NCI-H2171 (cell line): ENCODE results near the gene ZC3H8.
"Not testable (repeated sequence)": the region's sequence is repeated elsewhere in the genome, so short reads cannot be mapped to it uniquely, and the experiment has no call there.

Source experiments
- DNase-seq: peaks from one replicate; lab custom pipeline; 2025; lab: John Stamatoyannopoulos, UW

ZC3H8 gene

DNA sequence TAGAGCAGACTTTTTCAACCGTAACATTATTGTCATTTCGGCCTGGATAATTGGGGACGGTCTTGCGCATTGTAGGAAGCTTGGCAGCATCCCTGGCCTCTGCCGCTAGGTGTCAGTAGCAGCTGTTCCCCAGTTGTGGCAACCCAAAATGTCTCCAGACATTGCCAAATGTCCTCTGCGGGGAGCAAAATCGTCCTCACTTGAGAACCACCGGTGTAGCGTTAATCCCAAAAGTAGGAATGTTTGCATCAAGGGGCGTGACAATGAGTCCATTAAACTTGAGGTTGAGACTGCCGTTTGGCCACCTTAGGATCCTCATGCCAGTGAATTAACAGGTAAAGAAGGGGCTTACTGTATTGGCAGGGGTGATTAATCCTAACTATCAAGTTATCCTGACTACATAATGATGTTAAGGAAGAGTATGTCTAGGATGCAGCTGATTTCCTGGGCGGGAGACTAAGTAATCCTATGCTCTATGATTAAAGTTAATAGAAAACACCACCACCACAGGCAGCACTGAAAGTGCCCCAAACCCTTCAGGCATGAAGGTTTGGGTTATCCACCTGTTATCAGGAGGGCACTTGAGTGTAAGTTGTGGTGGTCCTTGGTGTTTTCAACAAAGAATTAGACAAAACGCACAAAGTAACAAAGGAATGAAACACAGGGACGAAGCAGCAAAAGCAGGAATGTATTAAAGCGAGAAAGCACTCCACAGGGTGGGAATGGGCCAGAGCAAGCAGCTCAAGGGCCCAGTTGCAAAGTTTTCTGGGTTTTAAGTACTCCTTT, 4.9 kb upstream of the ZC3H8 start:
- peak; percentile 24 for DNase-seq

DNA sequence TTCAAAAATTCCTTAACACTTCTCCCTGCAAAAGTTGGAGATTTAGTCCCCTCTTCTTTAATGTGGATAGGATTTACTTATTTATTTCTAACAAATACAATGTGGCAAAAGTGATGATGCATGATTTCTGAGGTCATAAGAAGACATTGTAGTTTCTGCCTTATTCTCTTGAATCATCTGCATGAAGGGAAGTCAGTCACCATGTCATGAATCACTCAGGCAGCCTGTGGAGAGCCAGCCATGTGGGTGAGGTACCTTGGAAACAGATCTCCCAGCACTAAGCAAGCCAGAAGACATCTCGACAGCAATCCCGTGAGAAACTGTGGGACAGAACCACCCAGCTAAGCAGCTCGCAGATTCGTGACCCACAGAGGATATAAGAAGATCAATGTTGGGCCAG, 2.7 kb upstream of the ZC3H8 start:
- no peak for DNase-seq

DNA sequence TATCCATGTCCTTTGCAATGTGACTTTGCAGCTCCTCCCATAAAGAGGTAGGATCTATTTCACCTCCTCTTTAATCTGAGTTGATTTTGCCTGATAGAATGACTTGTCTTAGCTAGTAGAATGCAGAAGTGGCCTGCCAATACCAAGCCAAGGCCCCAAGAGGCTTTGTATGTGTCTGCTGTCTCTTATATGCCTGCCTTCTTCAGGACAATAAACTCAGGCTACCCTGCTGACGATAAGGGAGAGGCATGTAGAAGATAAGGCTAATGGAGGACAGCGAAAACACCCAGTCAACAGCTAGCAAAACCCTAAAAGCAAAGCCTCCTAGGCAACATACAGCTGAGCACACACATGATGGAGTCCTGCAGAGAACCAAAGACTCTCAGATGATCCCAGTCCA, 1.8 kb upstream of the ZC3H8 start:
- no peak for DNase-seq

GRCh38 chr2:112255875-112256274, 1.0 kb upstream of the ZC3H8 start:
- no peak for DNase-seq

GRCh38 chr2:112253261-112253815, 1.5 kb downstream of the ZC3H8 start:
- DNase-seq = no peak

DNA sequence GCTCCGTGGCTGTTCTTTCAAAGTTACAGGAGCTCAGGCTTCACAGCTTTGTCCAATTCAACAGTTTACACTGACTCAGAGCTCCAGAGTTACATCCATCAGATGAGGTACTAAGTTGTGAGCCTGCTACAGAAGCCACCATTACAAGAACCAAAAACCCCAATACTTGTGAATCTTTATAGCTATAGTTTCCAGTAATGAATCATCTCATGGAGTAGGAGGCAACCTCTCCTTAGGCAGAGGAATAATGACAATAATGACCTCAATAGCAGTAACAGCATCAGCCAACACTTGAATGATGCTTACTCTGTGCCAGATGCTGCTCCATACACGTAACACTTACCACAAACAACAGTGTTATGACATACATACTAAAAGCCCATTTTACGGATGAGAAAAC, 3.6 kb downstream of the ZC3H8 start:
- no peak for DNase-seq

GRCh38 chr2:112244854-112245253, 10.0 kb downstream of the ZC3H8 start:
- DNase-seq = no peak

DNA sequence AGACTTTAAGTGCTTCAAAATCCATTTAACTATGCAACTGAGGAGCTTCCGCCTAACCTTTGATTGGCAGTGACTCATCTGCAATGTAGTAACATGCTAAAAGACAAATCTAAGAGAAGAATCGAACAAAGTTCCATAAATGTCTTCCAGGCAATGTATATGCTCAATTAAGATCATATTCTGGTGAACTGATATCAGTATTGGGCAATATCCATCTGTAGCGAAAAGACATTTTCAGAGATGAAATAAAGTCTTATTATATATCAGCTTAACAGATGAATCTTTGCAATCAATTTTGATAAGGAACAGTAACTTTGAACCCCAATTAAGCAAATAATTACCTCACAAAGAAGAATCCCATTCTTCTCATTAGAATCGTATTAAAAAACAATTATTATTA, 11.6 kb downstream of the ZC3H8 start:
- DNase-seq = no peak

DNA sequence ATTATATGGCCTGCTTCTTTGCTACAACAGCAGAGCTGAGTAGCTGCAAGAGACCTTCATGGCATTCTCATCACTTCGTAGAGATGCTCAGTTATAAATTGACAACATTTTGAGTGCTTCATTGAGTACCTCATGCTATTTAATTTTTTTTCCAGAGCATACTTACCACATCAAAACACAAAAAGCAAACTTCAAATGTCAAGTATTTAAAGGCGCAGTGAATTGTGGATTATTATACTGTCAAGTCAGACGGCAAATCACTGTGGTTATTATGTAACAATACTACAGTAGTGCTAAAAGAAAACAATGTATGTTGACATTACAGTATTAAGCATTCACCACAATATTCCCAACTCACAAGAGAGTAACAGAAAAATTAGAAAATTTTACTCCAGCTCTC, 12.5 kb downstream of the ZC3H8 start:
- DNase-seq = no peak

DNA sequence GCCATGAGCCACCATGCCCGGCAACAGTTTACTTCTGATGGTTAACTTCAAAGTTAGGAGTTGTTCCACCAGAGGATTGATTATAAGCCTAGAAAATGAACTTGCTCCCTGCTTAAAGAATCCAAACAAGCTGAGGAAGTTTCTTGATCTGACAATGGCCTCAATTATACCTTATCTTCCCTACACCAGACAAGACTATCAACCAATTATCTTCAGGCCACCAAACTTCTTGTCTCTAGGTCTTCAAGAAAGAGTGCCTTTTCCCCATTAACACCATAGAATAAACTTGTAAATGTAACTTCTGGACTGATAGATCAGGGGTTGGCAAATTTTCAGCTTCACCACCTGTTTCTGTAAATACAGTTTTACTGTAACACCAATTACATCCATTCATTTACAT, 15.0 kb downstream of the ZC3H8 start:
- DNase-seq = no peak

DNA sequence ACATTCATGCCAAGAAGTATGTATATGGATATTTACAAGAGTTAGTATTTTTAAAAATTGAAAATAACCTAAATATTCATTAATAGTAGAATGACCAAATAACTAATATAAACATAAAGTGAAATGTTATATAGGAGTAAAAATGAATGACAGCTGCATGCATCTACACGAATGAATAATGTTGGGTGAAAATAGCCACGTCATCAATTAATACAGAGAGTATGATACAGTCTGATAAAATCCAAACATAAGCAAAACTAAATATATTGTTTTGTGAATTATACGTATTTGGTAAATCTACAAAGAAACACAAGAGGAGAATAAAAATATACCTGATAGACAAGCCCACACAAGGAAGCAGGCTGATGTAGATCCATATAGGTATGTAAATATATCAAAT, 24.5 kb downstream of the ZC3H8 start:
- DNase-seq = no peak

DNA sequence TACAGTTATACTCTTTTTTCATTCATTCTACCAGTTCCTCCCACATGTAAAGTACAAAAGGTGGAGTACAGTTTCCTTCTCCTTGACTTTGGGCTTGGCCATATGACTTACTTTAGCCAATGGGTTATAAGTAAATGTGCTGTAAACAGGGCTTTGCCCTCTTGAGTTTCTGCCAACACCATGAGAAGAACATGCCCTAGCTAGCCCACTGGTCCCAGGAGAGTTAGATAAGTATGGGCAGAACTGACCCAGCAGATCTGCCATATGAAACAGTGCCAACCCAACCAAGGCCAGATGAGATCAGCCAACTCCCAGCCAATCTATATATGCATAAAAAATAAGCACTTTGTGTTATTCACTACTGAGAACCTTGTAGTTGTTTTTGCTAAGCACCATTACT, 25.5 kb downstream of the ZC3H8 start:
- peak; percentile 61 for DNase-seq

DNA sequence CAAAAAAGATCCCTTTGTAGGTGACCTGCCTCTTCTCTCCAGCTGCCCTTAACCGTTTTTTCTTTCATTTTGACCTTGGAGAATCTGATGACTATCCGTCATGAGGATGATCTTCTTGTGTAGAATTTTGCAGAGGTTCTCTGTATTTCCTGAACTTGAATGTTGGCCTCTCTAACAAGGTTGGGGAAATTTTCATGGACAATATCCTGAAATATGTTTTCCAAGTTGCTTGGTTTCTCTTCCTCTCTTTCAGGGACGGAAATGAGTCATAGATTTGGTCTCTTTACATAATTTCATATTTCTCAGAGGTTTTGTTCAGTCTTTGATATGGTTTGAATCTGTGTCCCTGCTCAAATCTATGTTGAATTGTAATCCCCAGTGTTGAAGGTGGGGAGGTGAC, 34.0 kb downstream of the ZC3H8 start:
- no peak for DNase-seq

GRCh38 chr2:112220186-112220585, 34.7 kb downstream of the ZC3H8 start:
- DNase-seq = no peak

- DNase-seq = no peak
These were observed 37.0 kb downstream of the ZC3H8 start for GRCh38 chr2:112217854-112218253.

GRCh38 chr2:112216167-112216566, 38.7 kb downstream of the ZC3H8 start:
- no peak for DNase-seq

DNA sequence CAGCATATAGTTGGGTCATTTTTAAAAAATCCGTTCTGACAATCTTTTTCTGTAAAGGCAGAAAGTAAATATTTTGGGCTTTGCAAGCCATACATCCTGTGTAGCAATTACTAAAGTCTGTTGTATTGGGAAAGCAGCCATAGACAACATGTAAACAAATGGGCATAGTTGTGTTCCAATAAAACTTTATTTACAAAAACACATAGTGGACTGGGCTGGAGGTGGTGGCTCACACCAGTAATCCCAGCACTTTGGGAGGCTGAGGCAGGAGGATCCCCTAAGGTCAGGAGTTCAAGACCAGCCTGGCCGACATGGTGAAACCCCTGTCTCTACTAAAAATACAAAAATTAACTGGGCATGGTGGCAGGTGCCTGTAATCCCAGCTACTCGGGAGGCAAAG, 46.9 kb downstream of the ZC3H8 start:
- not testable (repeated sequence) for DNase-seq

- DNase-seq = no peak
These were observed 50.4 kb downstream of the ZC3H8 start for GRCh38 chr2:112204411-112204810.

- no peak for DNase-seq
These were observed 53.0 kb downstream of the ZC3H8 start for GRCh38 chr2:112201696-112202430.

GRCh38 chr2:112199188-112199587, 55.7 kb downstream of the ZC3H8 start:
- no peak for DNase-seq

- DNase-seq = no peak
These were observed 56.1 kb downstream of the ZC3H8 start for GRCh38 chr2:112198780-112199179.

- DNase-seq = no peak
These were observed 57.0 kb downstream of the ZC3H8 start for GRCh38 chr2:112197868-112198267.

DNA sequence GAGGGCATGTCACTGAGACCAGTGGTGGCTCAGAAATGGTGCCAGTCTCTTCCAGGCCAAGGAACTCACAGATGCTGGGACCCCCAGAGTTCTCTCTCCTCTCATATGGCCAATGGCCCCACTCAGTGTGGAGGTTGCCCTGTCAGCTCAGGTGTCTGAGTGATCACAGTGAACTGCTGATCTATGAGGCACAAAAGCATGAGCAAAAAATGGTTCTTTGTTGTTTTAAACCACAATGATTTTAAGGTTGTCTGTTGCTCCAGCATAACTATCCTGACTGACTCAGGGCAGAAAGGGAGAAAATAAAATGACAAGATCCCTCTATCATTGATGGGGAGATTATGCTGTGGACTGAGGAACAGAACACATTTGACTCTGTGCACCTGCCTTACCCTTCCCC, 58.9 kb downstream of the ZC3H8 start:
- DNase-seq = no peak
